ENCODE results near the gene SLIT1. TPM values are rescaled to one million over a fixed set of nuclear protein-coding genes. Genes with fewer than 3 reads are reported as not detected.

The SLIT1 gene
- total RNA-seq, 1 experiment from 2014 or later, result not detected

- no TSS peak for BruUV-seq (replicated peaks)
- CTCF ChIA-PET, result interaction anchor here (0.7 kb wide), 1 partner anchor 195 kb away, joined by 4 read pairs; no protein-coding TSS in a partner anchor
- H3K4me1 Mint-ChIP-seq (ENCODE audit: insufficient read depth, unreplicated experiment), result no peaks in the 10 kb centered on the region
- H3K4me3 Mint-ChIP-seq (ENCODE audit: unreplicated experiment), result no peak overlapping the region
- H3K36me3 Mint-ChIP-seq (ENCODE audit: insufficient read depth, unreplicated experiment), result peaks cover 31% of the 10 kb centered on the region
- no peak for TF ChIP-seq CTCF (IDR thresholded peaks at IDR 0.05; ENCODE audit: unreplicated experiment)
- H3K27me3 Mint-ChIP-seq (ENCODE audit: insufficient read depth, unreplicated experiment), result no peaks in the 10 kb centered on the region
- intact Hi-C loops (cut with micrococcal nuclease), result no loop called here
- DNase-seq (ENCODE audit: unreplicated experiment), result no peak
- POLR2A ChIA-PET, result no interaction called here
- H3K27ac Mint-ChIP-seq (ENCODE audit: low read depth, unreplicated experiment), result no peak overlapping the region
- H3K9me3 Mint-ChIP-seq (ENCODE audit: unreplicated experiment), result no peaks in the 10 kb centered on the region
Measured at GRCh38 chr10:96984541-96985131, 201.1 kb downstream of the SLIT1 start.

- H3K27ac Mint-ChIP-seq (ENCODE audit: low read depth, unreplicated experiment), result no peak overlapping the region
- no TSS peak for BruUV-seq (replicated peaks)
- no peaks in the 10 kb centered on the region for H3K9me3 Mint-ChIP-seq (ENCODE audit: unreplicated experiment)
- ChIA-PET POLR2A (no interaction called here), CTCF (interaction anchor here (1.8 kb wide), 1 partner anchor 55 kb away, joined by 11 read pairs; no protein-coding TSS in a partner anchor)
- H3K36me3 Mint-ChIP-seq (ENCODE audit: insufficient read depth, unreplicated experiment), result peaks cover 31% of the 10 kb centered on the region
- DNase-seq (ENCODE audit: unreplicated experiment), result no peak
- H3K4me3 Mint-ChIP-seq (ENCODE audit: unreplicated experiment), result no peak overlapping the region
- H3K27me3 Mint-ChIP-seq (ENCODE audit: insufficient read depth, unreplicated experiment), result no peaks in the 10 kb centered on the region
- no peaks in the 10 kb centered on the region for H3K4me1 Mint-ChIP-seq (ENCODE audit: insufficient read depth, unreplicated experiment)
- intact Hi-C loops (cut with micrococcal nuclease), result no loop called here
- TF ChIP-seq CTCF (IDR thresholded peaks at IDR 0.05; ENCODE audit: unreplicated experiment), result no peak
Measured at GRCh38 chr10:96982149-96982930, 203.4 kb downstream of the SLIT1 start.

- no peaks in the 10 kb centered on the region for H3K27me3 Mint-ChIP-seq (ENCODE audit: insufficient read depth, unreplicated experiment)
- no peak overlapping the region for H3K27ac Mint-ChIP-seq (ENCODE audit: low read depth, unreplicated experiment)
- no peak for DNase-seq (ENCODE audit: unreplicated experiment)
- intact Hi-C loops (cut with micrococcal nuclease), result no loop called here
- TF ChIP-seq CTCF (IDR thresholded peaks at IDR 0.05; ENCODE audit: unreplicated experiment), result no peak
- POLR2A ChIA-PET, result no interaction called here
- no peaks in the 10 kb centered on the region for H3K4me1 Mint-ChIP-seq (ENCODE audit: insufficient read depth, unreplicated experiment)
- CTCF ChIA-PET, result no interaction called here
- no peak overlapping the region for H3K4me3 Mint-ChIP-seq (ENCODE audit: unreplicated experiment)
- no peaks in the 10 kb centered on the region for H3K9me3 Mint-ChIP-seq (ENCODE audit: unreplicated experiment)
- H3K36me3 Mint-ChIP-seq (ENCODE audit: insufficient read depth, unreplicated experiment), result peaks cover 31% of the 10 kb centered on the region
- BruUV-seq (replicated peaks), result no TSS peak
Measured at GRCh38 chr10:96978621-96979154, 207.1 kb downstream of the SLIT1 start.

- H3K27me3 Mint-ChIP-seq (ENCODE audit: insufficient read depth, unreplicated experiment), result no peaks in the 10 kb centered on the region
- H3K9me3 Mint-ChIP-seq (ENCODE audit: unreplicated experiment), result no peaks in the 10 kb centered on the region
- CTCF ChIA-PET, result interaction anchor here (1.1 to 1.5 kb wide), 3 partner anchors 15 to 236 kb away, joined by 4 to 6 read pairs (median 4); no protein-coding TSS in a partner anchor
- H3K4me1 Mint-ChIP-seq (ENCODE audit: insufficient read depth, unreplicated experiment), result no peaks in the 10 kb centered on the region
- no peak for TF ChIP-seq CTCF (IDR thresholded peaks at IDR 0.05; ENCODE audit: unreplicated experiment)
- no peak for DNase-seq (ENCODE audit: unreplicated experiment)
- intact Hi-C loops (cut with micrococcal nuclease), result no loop called here
- H3K4me3 Mint-ChIP-seq (ENCODE audit: unreplicated experiment), result no peak overlapping the region
- POLR2A ChIA-PET, result interaction anchor here (0.9 to 1.7 kb wide), 4 partner anchors 9 to 18 kb away, joined by 3 to 5 read pairs (median 3); no protein-coding TSS in a partner anchor
- BruUV-seq (replicated peaks), result no TSS peak
- no peak overlapping the region for H3K27ac Mint-ChIP-seq (ENCODE audit: low read depth, unreplicated experiment)
- peaks cover 7% of the 10 kb centered on the region for H3K36me3 Mint-ChIP-seq (ENCODE audit: insufficient read depth, unreplicated experiment)
Measured at GRCh38 chr10:96975136-96975535, 210.6 kb downstream of the SLIT1 start.

Data from MCF 10A (cell line).